SJSA1 (cell line): ENCODE results near the gene HIPK1. TPM values are rescaled to one million over a fixed set of nuclear protein-coding genes. Genes with fewer than 3 reads are reported as not detected.

Experiments
- total RNA-seq: library from RNA; depleted of rRNA; stranded (reverse); fragments of >200 nt; shearing (Covaris generic); gene quantifications from 2 replicates; pipeline ENCODE4 v1.2.3, GENCODE V29; 2014; rRNA removed

Gene HIPK1
- total RNA-seq, 1 experiment from 2014 or later, result 42.0 TPM

Other genes with a start within 250 kb of the HIPK1 start
- gene PHTF1, start 169.8 kb upstream of the HIPK1 start, total RNA-seq, result 38.3 and 42.4 TPM in 2 replicates
- 6.7 and 7.7 TPM in 2 replicates for gene RSBN1, start 116.8 kb upstream of the HIPK1 start, total RNA-seq
- 0.72 and 1.5 TPM in 2 replicates for gene PTPN22, start 57.6 kb upstream of the HIPK1 start, total RNA-seq
- 0.03 and 0.13 TPM in 2 replicates for gene BCL2L15, start 41.7 kb upstream of the HIPK1 start, total RNA-seq
- gene AP4B1, start 24.5 kb upstream of the HIPK1 start, total RNA-seq, result 17.3 and 23.4 TPM in 2 replicates
- gene DCLRE1B, start 24.0 kb upstream of the HIPK1 start, total RNA-seq, result 8.5 and 14.8 TPM in 2 replicates
- 55.2 and 58.2 TPM in 2 replicates for gene OLFML3, start 50.1 kb downstream of the HIPK1 start, total RNA-seq
- not detected in 2 replicates for gene SYT6, start 224.5 kb downstream of the HIPK1 start, total RNA-seq